Suprapubic skin (tissue), 4 donors: ENCODE results near the gene SH3RF1. TPM values are rescaled to one million over a fixed set of nuclear protein-coding genes. Genes with fewer than 3 reads are reported as not detected.

Experiments
- DNase-seq, 2 donors: peaks; one replicate each; pipeline ENCODE4 v3.0.0-alpha.2; 2019; ENCODE audit warnings: low spot score in 2 of 2
- H3K27ac ChIP-seq: fragments of 200-600 bp; sonication (generic); one replicate; pipeline ENCODE4 v1.5.1; 2019
- H3K27me3 ChIP-seq: fragments of 200-600 bp; sonication (generic); one replicate; pipeline ENCODE4 v1.5.1; 2019
- H3K36me3 ChIP-seq: fragments of 200-600 bp; sonication (generic); one replicate; pipeline ENCODE4 v1.5.1; 2019
- H3K4me1 ChIP-seq: fragments of 200-600 bp; sonication (generic); one replicate; pipeline ENCODE4 v1.5.1; 2019
- H3K4me3 ChIP-seq: fragments of 200-600 bp; sonication (generic); one replicate; pipeline ENCODE4 v1.5.1; 2019; ENCODE audit warnings: mild to moderate bottlenecking
- H3K9me3 ChIP-seq: fragments of 200-600 bp; sonication (generic); one replicate; pipeline ENCODE4 v1.5.1; 2019
- EP300 ChIP-seq: sonication (generic); formaldehyde crosslinking; IDR thresholded peaks from one replicate; pipeline ENCODE4 v1.6.1; 2017; ENCODE audit warnings: antibody characterized with exemption
- POLR2A ChIP-seq, 2 donors: fragments of 450-650 bp; IDR thresholded peaks; one replicate each; pipeline ENCODE4 v1.6.1; 2017; ENCODE audit warnings: antibody characterized with exemption in 2 of 2, mild to moderate bottlenecking in 2 of 2, moderate library complexity in 2 of 2
- POLR2AphosphoS5 ChIP-seq, 3 donors: sonication (generic); formaldehyde crosslinking; IDR thresholded peaks; one replicate each; pipeline ENCODE4 v1.6.1; 2017; ENCODE audit warnings: antibody characterized with exemption in 3 of 3
- WGBS: methylation state at CpG from one replicate; pipeline ENCODE4 v1.1.5; 2018; 5-methylcytosine and 5-hydroxymethylcytosine counted together
- total RNA-seq, 4 donors: library from RNA; depleted of rRNA; stranded (reverse); fragments of >200 nt; gene quantifications; one replicate each; pipeline ENCODE4 v1.1.0, GENCODE V29; 2016
- TF ChIP-seq, protein P1 (sequence below), 2 donors: fragments of 200-600 bp in 1 of 2; fragments of 450-650 bp in 1 of 2; sonication (generic) in 1 of 2; IDR thresholded peaks; one replicate each; pipeline ENCODE4 v1.5.1; 2016 to 2019; ENCODE audit warnings: antibody characterized with exemption in 2 of 2, mild to moderate bottlenecking in 1 of 2, moderate library complexity in 1 of 2

Gene SH3RF1
- total RNA-seq, 4 donors from 2014 or later: 10.8 to 18.1 (median 15.0) TPM

- Histone ChIP-seq H3K27me3 (no peaks in the 10 kb centered on the region), H3K4me3 (no peak overlapping the region), H3K9me3 (no peaks in the 10 kb centered on the region), H3K27ac (no peak overlapping the region), H3K36me3 (no peaks in the 10 kb centered on the region), H3K4me1 (no peaks in the 10 kb centered on the region)
- WGBS: 90% methylated on average over 9 of the region's 9 CpGs
- no peak for TF ChIP-seq POLR2AphosphoS5 (IDR thresholded peaks at IDR 0.05)
- TF ChIP-seq, protein P1, sequence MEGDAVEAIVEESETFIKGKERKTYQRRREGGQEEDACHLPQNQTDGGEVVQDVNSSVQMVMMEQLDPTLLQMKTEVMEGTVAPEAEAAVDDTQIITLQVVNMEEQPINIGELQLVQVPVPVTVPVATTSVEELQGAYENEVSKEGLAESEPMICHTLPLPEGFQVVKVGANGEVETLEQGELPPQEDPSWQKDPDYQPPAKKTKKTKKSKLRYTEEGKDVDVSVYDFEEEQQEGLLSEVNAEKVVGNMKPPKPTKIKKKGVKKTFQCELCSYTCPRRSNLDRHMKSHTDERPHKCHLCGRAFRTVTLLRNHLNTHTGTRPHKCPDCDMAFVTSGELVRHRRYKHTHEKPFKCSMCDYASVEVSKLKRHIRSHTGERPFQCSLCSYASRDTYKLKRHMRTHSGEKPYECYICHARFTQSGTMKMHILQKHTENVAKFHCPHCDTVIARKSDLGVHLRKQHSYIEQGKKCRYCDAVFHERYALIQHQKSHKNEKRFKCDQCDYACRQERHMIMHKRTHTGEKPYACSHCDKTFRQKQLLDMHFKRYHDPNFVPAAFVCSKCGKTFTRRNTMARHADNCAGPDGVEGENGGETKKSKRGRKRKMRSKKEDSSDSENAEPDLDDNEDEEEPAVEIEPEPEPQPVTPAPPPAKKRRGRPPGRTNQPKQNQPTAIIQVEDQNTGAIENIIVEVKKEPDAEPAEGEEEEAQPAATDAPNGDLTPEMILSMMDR (IDR thresholded peaks at IDR 0.05): no peak
- TF ChIP-seq EP300: no peak
- TF ChIP-seq POLR2A (IDR thresholded peaks at IDR 0.05): no peak
- DNase-seq: no peak
Measured at GRCh38 chr4:169143335-169143734, 127.4 kb downstream of the SH3RF1 start.

- Histone ChIP-seq H3K27ac (no peak overlapping the region), H3K36me3 (no peaks in the 10 kb centered on the region), H3K27me3 (no peaks in the 10 kb centered on the region), H3K4me1 (no peaks in the 10 kb centered on the region), H3K4me3 (no peak overlapping the region), H3K9me3 (no peaks in the 10 kb centered on the region)
- TF ChIP-seq POLR2AphosphoS5 (IDR thresholded peaks at IDR 0.05) (no peak), POLR2A (IDR thresholded peaks at IDR 0.05) (no peak), EP300 (no peak)
- TF ChIP-seq, protein P1 (IDR thresholded peaks at IDR 0.05): no peak
- no peak for DNase-seq
Measured at GRCh38 chr4:169142906-169143305, 127.8 kb downstream of the SH3RF1 start.

- no peak overlapping the region for H3K4me3 ChIP-seq
- no peaks in the 10 kb centered on the region for H3K27me3 ChIP-seq
- no peak for TF ChIP-seq POLR2AphosphoS5 (IDR thresholded peaks at IDR 0.05)
- no peak for TF ChIP-seq EP300
- no peak for TF ChIP-seq POLR2A (IDR thresholded peaks at IDR 0.05)
- TF ChIP-seq, protein P1 (IDR thresholded peaks at IDR 0.05): no peak
- 75% methylated on average over 2 of the region's 2 CpGs for WGBS
- H3K27ac ChIP-seq: no peak overlapping the region
- no peak for DNase-seq
- H3K9me3 ChIP-seq: no peaks in the 10 kb centered on the region
- no peaks in the 10 kb centered on the region for H3K36me3 ChIP-seq
- H3K4me1 ChIP-seq: no peaks in the 10 kb centered on the region
Measured at GRCh38 chr4:169142391-169142790, 128.4 kb downstream of the SH3RF1 start.

DNA sequence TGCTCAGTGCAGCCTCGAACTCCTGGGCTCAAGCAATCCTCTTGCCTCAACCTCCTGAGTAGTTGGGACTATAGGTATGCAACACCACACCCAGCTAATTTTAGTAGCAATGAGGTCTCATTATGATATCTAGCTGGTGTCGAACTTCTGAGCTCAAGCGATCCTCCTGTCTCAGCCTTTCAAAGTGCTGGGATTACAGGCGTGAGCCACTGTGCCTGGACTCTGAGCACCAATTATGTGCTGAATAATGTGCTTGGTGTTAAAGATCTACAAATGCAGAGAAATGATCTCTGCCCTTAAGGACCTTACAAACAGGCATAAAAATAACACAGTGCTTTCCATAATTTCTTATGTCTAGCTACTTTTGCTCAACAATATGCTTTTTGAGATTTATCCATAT lies 131.7 kb downstream of the SH3RF1 start:
- Histone ChIP-seq H3K9me3 (no peaks in the 10 kb centered on the region), H3K27ac (no peak overlapping the region), H3K27me3 (no peaks in the 10 kb centered on the region), H3K36me3 (no peaks in the 10 kb centered on the region), H3K4me1 (peaks cover 20% of the 10 kb centered on the region), H3K4me3 (no peak overlapping the region)
- WGBS: 94% methylated on average over 4 of the region's 4 CpGs
- TF ChIP-seq, protein P1 (IDR thresholded peaks at IDR 0.05): no peak
- TF ChIP-seq EP300 (no peak), POLR2A (IDR thresholded peaks at IDR 0.05) (no peak), POLR2AphosphoS5 (IDR thresholded peaks at IDR 0.05) (no peak)
- DNase-seq: no peak

DNA sequence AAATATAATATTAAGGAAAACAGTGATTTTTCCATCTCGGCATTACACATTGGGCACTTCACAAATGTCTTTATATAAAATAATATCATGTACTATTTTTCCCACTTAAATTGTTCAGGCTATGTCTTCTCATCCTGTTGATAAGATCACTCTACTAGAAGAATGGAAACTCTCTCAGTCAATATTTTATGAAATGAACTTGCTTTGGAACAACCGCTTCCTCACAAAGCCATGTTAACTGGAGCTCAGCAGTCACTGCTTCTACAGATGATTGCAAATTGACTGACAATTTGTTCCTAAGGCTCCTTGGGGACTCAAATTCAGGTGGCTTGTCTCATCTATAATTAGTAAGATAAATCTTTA lies 133.2 kb downstream of the SH3RF1 start:
- no peak for DNase-seq
- Histone ChIP-seq H3K36me3 (peaks cover 4% of the 10 kb centered on the region), H3K4me1 (peaks cover 26% of the 10 kb centered on the region), H3K4me3 (no peak overlapping the region), H3K27me3 (no peaks in the 10 kb centered on the region), H3K9me3 (no peaks in the 10 kb centered on the region), H3K27ac (no peak overlapping the region)
- 90% methylated on average over 2 of the region's 2 CpGs for WGBS
- TF ChIP-seq EP300 (no peak), POLR2A (IDR thresholded peaks at IDR 0.05) (no peak), POLR2AphosphoS5 (IDR thresholded peaks at IDR 0.05) (no peak)
- TF ChIP-seq, protein P1 (IDR thresholded peaks at IDR 0.05): no peak
